Neural progenitor cell (in vitro differentiated cells): ENCODE data around the gene PHPT1.

Source experiments
- CTCF ChIP-seq: fragments of 200-600 bp; sonication (generic); IDR thresholded peaks from 2 replicates; pipeline ENCODE4 v1.5.1; 2017; ENCODE audit warnings: antibody characterized with exemption, mild to moderate bottlenecking
- EZH2 ChIP-seq: fragments of 200-600 bp; sonication (generic); IDR thresholded peaks from 2 replicates; pipeline ENCODE4 v1.6.1; 2017; ENCODE audit warnings: antibody characterized with exemption, mild to moderate bottlenecking, moderate library complexity

- TF ChIP-seq CTCF = no peak
- TF ChIP-seq EZH2 = no peak
Measured at GRCh38 chr9:136824496-136825225, 24.5 kb upstream of the PHPT1 start.
